Upper lobe of left lung (tissue), 6 donors: ENCODE results near the gene KHK. TPM values are rescaled to one million over a fixed set of nuclear protein-coding genes. Genes with fewer than 3 reads are reported as not detected.

Experiments
- ATAC-seq, 2 donors: fragments of 200-7000 bp; cut with Tn5 transposase; one replicate each; pipeline ENCODE4 v1.9.1; 2022; ENCODE audit warnings: mild to moderate bottlenecking in 2 of 2, moderate library complexity in 2 of 2; ENCODE audit not compliant: low FRiP score in 2 of 2
- DNase-seq, 2 donors: peaks; one replicate each; pipeline ENCODE4 v3.0.0-alpha.2; 2019 to 2020
- H3K27ac ChIP-seq, 4 donors: fragments of 200-600 bp; sonication (generic); one replicate each; pipeline ENCODE4 v1.5.1; 2016 to 2019
- H3K27me3 ChIP-seq, 4 donors: fragments of 200-600 bp; sonication (generic); one replicate each; pipeline ENCODE4 v1.5.1; 2017 to 2019
- H3K36me3 ChIP-seq, 4 donors: fragments of 200-600 bp; sonication (generic); one replicate each; pipeline ENCODE4 v1.5.1; 2016 to 2019
- H3K4me1 ChIP-seq, 4 donors: fragments of 200-600 bp; sonication (generic); one replicate each; pipeline ENCODE4 v1.5.1; 2018 to 2019
- H3K4me3 ChIP-seq, 4 donors: fragments of 200-600 bp; sonication (generic); one replicate each; pipeline ENCODE4 v1.5.1; 2017 to 2019; ENCODE audit warnings: mild to moderate bottlenecking in 2 of 4, moderate library complexity in 1 of 4
- H3K9me3 ChIP-seq, 4 donors: fragments of 200-600 bp; sonication (generic); one replicate each; pipeline ENCODE4 v1.5.1; 2018 to 2019
- CTCF ChIP-seq, 6 experiments: fragments of 450-650 bp in 4 of 6; fragments of 200-600 bp in 2 of 6; sonication (generic) in 2 of 6; IDR thresholded peaks; one replicate each; pipeline ENCODE4 v1.5.1; 2016 to 2019; ENCODE audit warnings: antibody characterized with exemption in 6 of 6
- EP300 ChIP-seq, 4 donors: sonication (generic); formaldehyde crosslinking; IDR thresholded peaks; one replicate each; pipeline ENCODE4 v1.5.1; 2017; ENCODE audit warnings: antibody characterized with exemption in 4 of 4, control low read depth in 2 of 4
- POLR2A ChIP-seq, 4 donors: fragments of 450-650 bp; IDR thresholded peaks; one replicate each; pipeline ENCODE4 v1.5.1; 2016 to 2017; ENCODE audit warnings: antibody characterized with exemption in 4 of 4, mild to moderate bottlenecking in 2 of 4
- POLR2AphosphoS5 ChIP-seq, 2 donors: sonication (generic); formaldehyde crosslinking; IDR thresholded peaks; one replicate each; pipeline ENCODE4 v1.5.1; 2017; ENCODE audit warnings: antibody characterized with exemption in 2 of 2
- WGBS, 2 donors: methylation state at CpG; one replicate each; pipeline ENCODE4 v1.1.5; 2017 to 2018; 5-methylcytosine and 5-hydroxymethylcytosine counted together
- total RNA-seq, 6 donors: library from RNA; depleted of rRNA in 4 of 6; stranded (reverse); fragments of >200 nt in 4 of 6; gene quantifications; one replicate each; pipeline versions ENCODE4 v1.1.0 to v1.2.1, GENCODE V29; 2016 to 2021
- donor health status: DM: no; HTN: no; CAD: no; lungs with moderate emphysema.
- donor health status: DM: no; HTN: yes; CAD: no; lungs with severe emphysema.

The KHK gene
- total RNA-seq, 6 donors from 2014 or later, result 2.4 to 10.4 (median 6.3) TPM

- TF ChIP-seq POLR2A (IDR thresholded peaks at IDR 0.05) (no peak), EP300 (IDR thresholded peaks at IDR 0.05) (no peak), CTCF (IDR thresholded peaks at IDR 0.05) (no peak), POLR2AphosphoS5 (IDR thresholded peaks at IDR 0.05) (no peak)
- no peak for ATAC-seq
- no peaks in the 10 kb centered on the region for H3K27me3 ChIP-seq
- no peaks in the 10 kb centered on the region for H3K36me3 ChIP-seq
- no peak overlapping the region for H3K4me3 ChIP-seq
- H3K9me3 ChIP-seq, result no peaks in the 10 kb centered on the region
- no peak for DNase-seq
- H3K27ac ChIP-seq, result peak overlapping the region in 3 of 4 donors; percentile 39 to 96 (median 68)
- peaks cover 29 to 42% (median 36%) of the 10 kb centered on the region in 4 donors for H3K4me1 ChIP-seq
- 80 to 81% methylated on average over 7 of the region's 7 CpGs for WGBS, 2 donors
These were observed 9.3 kb upstream of the KHK start for GRCh38 chr2:27077231-27077630.

- peak within 1 kb of the TSS; percentile 67 to 96 (median 80) for H3K27ac ChIP-seq
- DNase-seq, result peak; percentile 51 to 89
- H3K9me3 ChIP-seq, result no peaks in the 10 kb centered on the region
- TF ChIP-seq EP300 (IDR thresholded peaks at IDR 0.05) (no peak), POLR2AphosphoS5 (IDR thresholded peaks at IDR 0.05) (peak; percentile 74 to 80), POLR2A (IDR thresholded peaks at IDR 0.05) (peak in 1 of 4 donors; percentile 54), CTCF (IDR thresholded peaks at IDR 0.05) (no peak)
- no peaks in the 10 kb centered on the region for H3K27me3 ChIP-seq
- 48 to 51% methylated on average over 32 to 39 of the region's 41 CpGs for WGBS, 2 donors
- peak within 1 kb of the TSS; percentile 31 to 52 (median 43) for H3K4me3 ChIP-seq
- peak; percentile 54 to 89 for ATAC-seq
- no peaks in the 10 kb centered on the region for H3K36me3 ChIP-seq
- peaks cover 30 to 42% (median 35%) of the 10 kb centered on the region in 4 donors for H3K4me1 ChIP-seq
These were observed 8.0 kb upstream of the KHK start, which contains the start of gene EMILIN1 for GRCh38 chr2:27078267-27079194. EMILIN1 (plus strand) TSS chr2:27078615; CDS start chr2:27079066, 451 bp downstream.

- no peaks in the 10 kb centered on the region for H3K27me3 ChIP-seq
- DNase-seq (no peak), ATAC-seq (no peak)
- WGBS, 2 donors, result 65 to 69% methylated on average over 14 of the region's 14 CpGs
- peak overlapping the region; percentile 66 to 96 (median 80) for H3K27ac ChIP-seq
- no peaks in the 10 kb centered on the region for H3K36me3 ChIP-seq
- H3K9me3 ChIP-seq, result no peaks in the 10 kb centered on the region
- peaks cover 30 to 41% (median 33%) of the 10 kb centered on the region in 4 donors for H3K4me1 ChIP-seq
- H3K4me3 ChIP-seq, result peak overlapping the region; percentile 31 to 52 (median 43)
- TF ChIP-seq POLR2A (IDR thresholded peaks at IDR 0.05) (no peak), EP300 (IDR thresholded peaks at IDR 0.05) (no peak), POLR2AphosphoS5 (IDR thresholded peaks at IDR 0.05) (no peak), CTCF (IDR thresholded peaks at IDR 0.05) (no peak)
These were observed 7.1 kb upstream of the KHK start for GRCh38 chr2:27079233-27080139.

GRCh38 chr2:27080140-27080469, 6.5 kb upstream of the KHK start:
- TF ChIP-seq CTCF (IDR thresholded peaks at IDR 0.05) (no peak), POLR2AphosphoS5 (IDR thresholded peaks at IDR 0.05) (no peak), POLR2A (IDR thresholded peaks at IDR 0.05) (no peak)
- peak overlapping the region in 3 of 4 donors; percentile 35 to 52 (median 51) for H3K4me3 ChIP-seq
- H3K4me1 ChIP-seq, result peaks cover 30 to 36% (median 33%) of the 10 kb centered on the region in 4 donors
- no peaks in the 10 kb centered on the region for H3K27me3 ChIP-seq
- DNase-seq, result no peak
- 50 to 92% methylated on average over 3 to 7 of the region's 7 CpGs for whole genome bisulfite sequencing, 2 donors
- H3K9me3 ChIP-seq, result no peaks in the 10 kb centered on the region
- no peaks in the 10 kb centered on the region for H3K36me3 ChIP-seq
- ATAC-seq, result no peak
- peak overlapping the region; percentile 66 to 96 (median 80) for H3K27ac ChIP-seq
